Activated CD8-positive, alpha-beta memory T cell treated with anti-CD3 and anti-CD28 coated beads, Interleukin-2, amount 50 U/mL, for 4 hours (primary cell): ENCODE measurements around the gene PLD5.
"Not testable (repeated sequence)": the region's sequence is repeated elsewhere in the genome, so short reads cannot be mapped to it uniquely, and the experiment has no call there.

Experiments
- DNase-seq: peaks from one replicate; pipeline ENCODE4 v3.0.0-alpha.2; 2020

Gene PLD5

GRCh38 chr1:242477944-242478343 lies 46.6 kb downstream of the PLD5 start:
- no peak for DNase-seq

- DNase-seq, result no peak
Measured at GRCh38 chr1:242470774-242471173, 53.7 kb downstream of the PLD5 start.

GRCh38 chr1:242468784-242469183 lies 55.7 kb downstream of the PLD5 start:
- DNase-seq, result no peak

- no peak for DNase-seq
Measured at GRCh38 chr1:242467556-242468145, 56.8 kb downstream of the PLD5 start.

DNA sequence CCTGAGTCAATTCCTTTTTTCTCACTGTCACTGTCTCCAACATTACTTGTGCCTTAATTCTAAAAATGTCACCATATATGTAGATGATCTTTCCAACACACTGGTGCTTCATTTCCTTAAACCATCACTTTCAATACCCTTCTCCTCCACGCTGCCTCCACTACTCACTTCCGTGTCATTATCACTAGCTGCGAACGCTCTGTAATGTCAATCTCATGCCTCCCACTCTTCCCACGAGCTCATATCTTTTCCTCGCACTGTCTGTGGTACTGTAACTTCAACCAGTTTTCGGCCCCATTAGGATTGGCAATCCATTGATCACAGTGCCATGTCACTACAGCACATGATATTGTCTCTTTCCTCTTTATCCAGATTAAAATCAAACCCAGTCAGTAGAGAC lies 61.6 kb downstream of the PLD5 start:
- DNase-seq, result no peak

- DNase-seq, result not testable (repeated sequence)
Measured at GRCh38 chr1:242459740-242460139, 64.8 kb downstream of the PLD5 start.

DNA sequence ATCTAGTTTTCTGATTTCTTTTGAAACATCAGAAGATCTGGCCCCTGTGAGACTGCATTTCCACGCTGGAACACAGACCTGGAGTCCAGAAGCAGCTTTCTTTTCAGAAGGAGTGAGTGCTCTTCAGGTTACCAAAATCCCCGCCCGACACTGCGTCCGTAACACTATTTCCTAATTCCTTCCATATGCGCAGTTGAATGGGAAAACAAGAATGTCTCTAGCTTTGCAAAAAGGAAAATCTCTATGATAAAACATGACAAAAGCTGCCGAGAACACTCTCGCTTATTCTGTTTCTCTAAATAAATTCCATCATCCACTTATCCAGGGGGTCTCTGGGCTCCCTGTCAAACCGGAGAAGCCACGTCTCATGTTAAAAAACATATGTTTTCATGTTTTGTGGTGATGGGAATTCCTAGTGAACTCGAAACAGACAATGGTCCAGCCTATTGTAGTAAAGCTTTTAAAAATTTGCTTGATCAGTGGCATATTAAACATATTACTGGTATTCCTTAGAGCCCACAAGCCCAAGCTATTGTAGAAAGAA lies 67.7 kb downstream of the PLD5 start:
- DNase-seq, result no peak

GRCh38 chr1:242455052-242455361 lies 69.5 kb downstream of the PLD5 start:
- DNase-seq, result no peak

- no peak for DNase-seq
Measured at GRCh38 chr1:242454262-242455051, 70.0 kb downstream of the PLD5 start.

GRCh38 chr1:242452573-242452972 lies 71.9 kb downstream of the PLD5 start:
- no peak for DNase-seq

DNA sequence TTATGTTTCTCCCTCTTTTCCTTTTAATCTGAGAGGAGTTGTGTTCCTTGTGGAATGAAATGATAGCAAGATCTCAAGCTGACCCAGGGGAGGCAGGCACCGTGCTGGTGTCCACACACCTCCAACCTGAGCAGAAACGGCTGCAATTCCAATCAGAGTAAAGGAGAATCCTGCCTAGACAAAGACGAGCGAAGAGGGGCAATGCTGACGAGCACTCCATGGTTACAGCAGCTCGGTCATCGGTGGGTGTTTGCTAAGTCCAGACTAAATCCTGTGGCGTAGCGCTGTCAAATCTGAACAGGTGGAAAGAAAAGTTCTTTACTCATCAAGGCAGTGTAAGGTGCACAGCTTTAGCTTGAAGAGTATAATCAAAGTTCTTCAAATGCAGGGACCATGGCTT lies 74.8 kb downstream of the PLD5 start:
- no peak for DNase-seq

DNA sequence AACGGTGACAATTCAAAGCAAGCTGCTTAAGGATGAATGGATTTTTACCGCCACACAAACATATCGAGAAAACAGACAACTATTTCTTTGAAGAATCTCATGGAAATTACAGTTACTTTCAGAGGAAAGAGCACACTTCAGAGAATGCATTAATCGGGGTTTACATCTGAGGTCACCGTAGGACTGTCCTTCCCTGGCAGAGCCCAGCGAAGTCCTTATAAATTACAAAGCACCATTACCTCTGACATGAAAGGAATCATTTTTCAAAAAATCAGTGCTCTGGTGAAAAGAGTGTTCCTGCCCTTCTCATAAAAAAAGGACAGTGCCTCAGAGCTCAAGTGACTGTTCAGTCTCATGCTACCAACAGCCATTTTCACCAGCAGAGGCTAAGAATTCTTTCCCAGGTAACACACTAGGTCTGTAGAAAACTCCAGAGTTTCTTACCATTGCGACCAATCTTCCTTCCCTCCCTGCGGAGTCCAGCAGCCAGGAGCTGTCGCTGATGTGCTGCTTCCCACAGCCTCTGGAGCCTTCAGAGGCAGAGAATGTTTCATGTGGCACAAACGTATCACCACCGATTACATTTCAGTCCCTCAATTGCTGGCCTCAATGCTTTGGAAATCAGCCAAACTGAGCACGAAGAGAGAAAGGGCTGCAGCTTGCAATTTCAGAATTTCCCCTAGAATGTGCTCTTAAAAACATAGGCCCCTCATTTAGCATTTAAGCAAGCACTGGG lies 75.4 kb downstream of the PLD5 start:
- DNase-seq, result no peak

DNA sequence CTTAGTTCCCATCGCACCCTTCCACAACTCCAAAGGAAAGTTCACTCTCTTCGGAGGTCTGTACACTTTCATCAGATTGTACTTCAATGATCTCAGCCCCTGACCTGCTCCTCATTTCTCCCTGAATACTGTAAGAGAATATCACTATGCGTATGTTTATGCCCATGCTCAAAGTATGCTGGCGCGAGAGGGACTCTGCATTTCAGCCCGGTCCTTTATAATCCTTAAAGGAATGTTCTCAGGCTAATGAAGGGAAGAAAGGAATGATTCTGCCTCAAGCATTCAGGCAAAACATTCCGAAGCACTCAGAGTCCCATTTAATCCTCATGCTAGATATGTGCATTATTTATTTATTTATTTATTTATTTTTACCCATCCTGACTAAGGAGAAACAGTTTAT lies 76.8 kb downstream of the PLD5 start:
- DNase-seq, result no peak

GRCh38 chr1:242440757-242441156 lies 83.7 kb downstream of the PLD5 start:
- no peak for DNase-seq

- DNase-seq, result no peak
Measured at GRCh38 chr1:242435200-242435599, 89.3 kb downstream of the PLD5 start.

DNA sequence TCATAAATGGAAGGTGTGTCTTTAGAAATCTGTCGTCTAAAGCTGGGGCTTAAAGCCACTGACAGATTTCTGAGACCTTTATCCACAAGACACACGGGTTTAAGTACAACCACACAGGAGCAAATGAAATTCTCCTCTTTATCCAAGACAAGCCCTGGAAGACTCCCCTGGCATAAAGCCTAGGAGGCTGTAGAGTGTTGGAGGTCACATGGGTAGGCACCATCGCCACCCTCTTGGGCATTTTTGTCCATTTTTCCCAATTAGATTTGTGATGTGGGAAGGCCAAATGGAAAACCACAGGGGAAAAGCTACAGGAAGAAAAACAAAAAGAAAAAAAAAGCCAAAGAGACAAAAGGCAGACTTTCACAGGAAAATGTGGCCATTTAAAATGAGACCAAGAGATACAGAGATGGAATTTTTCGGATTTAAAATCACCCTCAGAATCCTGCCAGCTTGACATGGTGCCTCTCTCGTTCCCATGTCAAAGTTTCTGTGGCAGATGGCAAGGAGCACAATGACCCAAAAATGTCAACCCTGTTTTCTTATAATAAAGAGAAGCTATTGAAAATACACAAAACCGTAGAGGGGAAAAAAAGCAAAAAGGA lies 91.9 kb downstream of the PLD5 start:
- DNase-seq, result no peak

- no peak for DNase-seq
Measured at GRCh38 chr1:242431786-242432185, 92.7 kb downstream of the PLD5 start.

DNA sequence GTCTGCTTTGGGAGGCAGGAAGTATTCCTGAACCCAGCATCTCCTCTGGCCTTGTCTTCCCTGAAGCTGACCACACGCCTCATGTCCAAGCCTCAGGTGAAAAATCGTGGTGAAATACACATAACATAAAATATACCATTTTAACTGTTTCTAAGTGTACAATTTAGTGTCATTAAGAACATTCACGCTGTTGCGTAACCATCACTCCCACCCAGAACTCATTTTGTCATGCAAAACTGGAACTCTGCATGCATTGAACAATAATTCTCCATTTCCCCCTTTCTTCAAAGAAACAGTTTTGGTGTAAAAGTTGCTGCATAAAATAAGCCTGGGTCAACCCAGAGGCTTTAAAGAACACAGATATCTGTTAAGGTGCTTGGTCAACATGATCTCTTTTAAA lies 93.5 kb downstream of the PLD5 start:
- DNase-seq, result no peak

GRCh38 chr1:242428399-242429190 lies 95.9 kb downstream of the PLD5 start:
- DNase-seq, result no peak

- DNase-seq, result no peak
Measured at GRCh38 chr1:242427519-242427918, 97.0 kb downstream of the PLD5 start.

GRCh38 chr1:242426271-242426905 lies 98.1 kb downstream of the PLD5 start:
- no peak for DNase-seq

DNA sequence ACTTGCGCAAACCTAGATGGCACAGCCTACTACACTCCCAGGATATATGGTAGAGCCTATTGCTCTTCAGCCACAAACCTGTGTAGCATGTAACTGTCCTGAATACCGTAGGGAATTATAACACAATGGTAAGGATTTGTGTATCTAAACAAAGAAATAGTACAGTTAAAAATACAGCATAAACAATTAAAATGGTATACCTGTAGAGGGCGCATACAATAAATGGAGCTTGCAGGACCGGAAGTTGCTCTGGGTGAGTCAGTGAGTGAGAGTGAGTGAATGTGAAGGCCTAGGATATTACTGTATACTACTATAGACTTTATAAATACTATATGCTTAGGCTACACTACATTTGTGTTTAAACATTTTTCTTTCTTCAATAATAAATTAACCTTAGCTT lies 99.3 kb downstream of the PLD5 start:
- DNase-seq, result no peak
